DND-41 (cell line): ENCODE measurements around the gene MACROD2.

Source experiments
- ATAC-seq: fragments of 200-7000 bp; cut with Tn5 transposase; 3 replicates; pipeline ENCODE4 v1.9.1; 2021; ENCODE audit warnings: low read depth; ENCODE audit not compliant: insufficient read depth
- DNase-seq: peaks from one replicate; pipeline ENCODE4 v3.0.0-alpha.2; 2020
- H2AFZ ChIP-seq: 2 replicates; pipeline ENCODE4 v1.6.0; 2012; ENCODE audit warnings: low read depth, low read length
- H3K27ac ChIP-seq: 2 replicates; pipeline ENCODE4 v1.5.1; 2012; ENCODE audit warnings: low read length, inconsistent platforms
- H3K27me3 ChIP-seq: fragments of 200-600 bp; sonication (generic); 2 replicates; pipeline ENCODE4 v1.6.0; 2012; ENCODE audit warnings: low read length, mild to moderate bottlenecking, inconsistent platforms; ENCODE audit not compliant: insufficient read depth, poor library complexity
- H3K36me3 ChIP-seq: 2 replicates; pipeline ENCODE4 v1.5.1; 2012; ENCODE audit warnings: low read length, inconsistent platforms; ENCODE audit not compliant: insufficient read depth
- H3K4me1 ChIP-seq: 2 replicates; pipeline ENCODE4 v1.5.1; 2012; ENCODE audit warnings: mild to moderate bottlenecking, low read length; ENCODE audit not compliant: insufficient read depth
- H3K4me2 ChIP-seq: 2 replicates; pipeline ENCODE4 v1.6.0; 2012; ENCODE audit warnings: mild to moderate bottlenecking, moderate library complexity, low read length, inconsistent platforms; ENCODE audit not compliant: insufficient read depth
- H3K4me3 ChIP-seq, 2 experiments: fragments of 200-600 bp in 1 of 2; shearing (Covaris generic) in 1 of 2; 2 replicates each; pipeline ENCODE4 v1.5.1; 2012 to 2016; ENCODE audit warnings: inconsistent platforms in 2 of 2, low read length in 2 of 2, mild to moderate bottlenecking in 2 of 2, low read depth in 1 of 2, moderate library complexity in 1 of 2
- H3K79me2 ChIP-seq: 2 replicates; pipeline ENCODE4 v1.6.0; 2012; ENCODE audit warnings: low read length, inconsistent platforms; ENCODE audit not compliant: insufficient read depth
- H3K9ac ChIP-seq: 2 replicates; pipeline ENCODE4 v1.6.0; 2012; ENCODE audit warnings: low read depth, mild to moderate bottlenecking, inconsistent platforms, low read length, moderate library complexity
- H3K9me3 ChIP-seq: 2 replicates; pipeline ENCODE4 v1.5.1; 2012; ENCODE audit warnings: low read length, moderate library complexity, mild to moderate bottlenecking, inconsistent platforms; ENCODE audit not compliant: insufficient read depth, severe bottlenecking
- H4K20me1 ChIP-seq: 2 replicates; pipeline ENCODE4 v1.6.0; 2012; ENCODE audit warnings: low read length; ENCODE audit not compliant: insufficient read depth
- EZH2 ChIP-seq: IDR thresholded peaks from 3 replicates; pipeline ENCODE4 v1.6.1; 2012; ENCODE audit warnings: borderline replicate concordance, low read depth, mild to moderate bottlenecking, moderate library complexity, low read length, inconsistent platforms; ENCODE audit not compliant: severe bottlenecking
- TF ChIP-seq, protein P1 (sequence below): IDR thresholded peaks from 2 replicates; pipeline ENCODE4 v1.5.1; 2012; ENCODE audit warnings: borderline replicate concordance, low read length, moderate library complexity, mild to moderate bottlenecking; ENCODE audit not compliant: poor library complexity, severe bottlenecking; ENCODE audit errors: extremely low read depth

The MACROD2 gene

DNA sequence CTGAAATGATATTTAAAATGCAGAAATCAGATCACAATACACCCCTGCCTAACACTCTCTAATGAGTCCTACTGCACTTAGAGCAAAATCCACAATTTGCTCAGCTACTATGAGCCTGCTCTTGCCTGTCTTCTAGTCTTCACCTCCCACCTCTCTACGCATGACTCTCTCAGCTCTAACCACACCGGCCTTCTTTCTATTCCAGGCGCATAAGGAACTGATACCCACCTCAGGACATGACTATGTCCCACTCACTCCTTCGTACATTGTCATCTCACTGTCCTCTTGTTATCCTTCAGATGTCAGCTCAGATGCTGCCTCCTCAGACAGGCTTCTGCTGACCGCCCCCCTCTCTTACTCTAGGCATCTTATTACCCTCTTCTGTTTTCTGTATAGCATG is 543.1 kb downstream of the MACROD2 start:
- H2AFZ ChIP-seq, result no peak overlapping the region
- DNase-seq, result no peak
- no peak overlapping the region for H3K27ac ChIP-seq
- H4K20me1 ChIP-seq, result no peaks in the 10 kb centered on the region
- no peak overlapping the region for H3K4me2 ChIP-seq
- no peaks in the 10 kb centered on the region for H3K4me1 ChIP-seq
- ATAC-seq, result no peak
- H3K4me3 ChIP-seq, result no peak overlapping the region
- no peaks in the 10 kb centered on the region for H3K36me3 ChIP-seq
- H3K9me3 ChIP-seq, result no peaks in the 10 kb centered on the region
- no peak overlapping the region for H3K9ac ChIP-seq
- peaks cover 3% of the 10 kb centered on the region for H3K27me3 ChIP-seq
- TF ChIP-seq, protein P1, sequence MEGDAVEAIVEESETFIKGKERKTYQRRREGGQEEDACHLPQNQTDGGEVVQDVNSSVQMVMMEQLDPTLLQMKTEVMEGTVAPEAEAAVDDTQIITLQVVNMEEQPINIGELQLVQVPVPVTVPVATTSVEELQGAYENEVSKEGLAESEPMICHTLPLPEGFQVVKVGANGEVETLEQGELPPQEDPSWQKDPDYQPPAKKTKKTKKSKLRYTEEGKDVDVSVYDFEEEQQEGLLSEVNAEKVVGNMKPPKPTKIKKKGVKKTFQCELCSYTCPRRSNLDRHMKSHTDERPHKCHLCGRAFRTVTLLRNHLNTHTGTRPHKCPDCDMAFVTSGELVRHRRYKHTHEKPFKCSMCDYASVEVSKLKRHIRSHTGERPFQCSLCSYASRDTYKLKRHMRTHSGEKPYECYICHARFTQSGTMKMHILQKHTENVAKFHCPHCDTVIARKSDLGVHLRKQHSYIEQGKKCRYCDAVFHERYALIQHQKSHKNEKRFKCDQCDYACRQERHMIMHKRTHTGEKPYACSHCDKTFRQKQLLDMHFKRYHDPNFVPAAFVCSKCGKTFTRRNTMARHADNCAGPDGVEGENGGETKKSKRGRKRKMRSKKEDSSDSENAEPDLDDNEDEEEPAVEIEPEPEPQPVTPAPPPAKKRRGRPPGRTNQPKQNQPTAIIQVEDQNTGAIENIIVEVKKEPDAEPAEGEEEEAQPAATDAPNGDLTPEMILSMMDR, result no peak
- H3K79me2 ChIP-seq, result no peaks in the 10 kb centered on the region

DNA sequence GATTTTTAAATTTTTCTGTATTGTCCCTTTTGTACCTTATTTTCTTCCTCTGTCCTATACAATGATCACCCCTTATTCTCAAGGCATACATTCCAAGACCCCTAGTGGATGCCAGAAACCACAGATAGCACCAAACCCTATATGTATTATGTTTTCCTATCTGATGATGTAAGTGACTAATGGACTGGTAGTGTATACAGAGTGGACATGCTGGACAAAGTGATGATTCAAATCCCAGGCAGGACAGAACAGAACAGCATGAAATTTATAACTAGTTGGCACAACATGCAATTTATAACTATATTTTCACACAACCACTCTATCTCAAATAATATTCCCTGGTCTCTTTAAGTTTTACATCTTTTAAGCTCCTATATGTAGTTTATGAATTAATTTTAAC is 547.7 kb downstream of the MACROD2 start:
- Histone ChIP-seq H3K27ac (no peak overlapping the region), H3K36me3 (no peaks in the 10 kb centered on the region), H4K20me1 (no peaks in the 10 kb centered on the region), H3K4me2 (no peak overlapping the region), H3K9me3 (no peaks in the 10 kb centered on the region), H3K9ac (no peak overlapping the region), H3K4me3 (no peak overlapping the region), H3K4me1 (no peaks in the 10 kb centered on the region), H3K79me2 (no peaks in the 10 kb centered on the region), H2AFZ (no peak overlapping the region), H3K27me3 (peaks cover 7% of the 10 kb centered on the region)
- DNase-seq (no peak), ATAC-seq (no peak)
- TF ChIP-seq EZH2, result no peak
- TF ChIP-seq, protein P1, result no peak

DNA sequence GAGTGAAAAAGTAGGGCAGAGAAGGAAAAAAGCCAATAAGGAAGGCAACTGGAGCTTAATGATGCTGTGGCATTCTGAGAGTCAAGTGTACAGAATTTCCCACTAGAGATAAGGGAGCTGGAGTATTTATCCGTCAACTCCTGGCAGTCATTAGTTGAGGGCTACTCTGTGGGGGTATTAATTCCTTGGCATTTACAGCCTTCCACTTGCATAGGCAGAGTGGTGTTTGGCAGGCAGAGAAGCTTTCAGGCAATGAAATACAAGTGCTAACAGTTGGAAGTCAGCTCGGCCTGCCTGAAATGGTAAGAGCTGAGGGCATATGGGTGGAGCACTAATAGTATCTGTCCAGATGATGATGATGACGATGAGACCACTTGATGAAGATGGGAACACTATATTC is 549.4 kb downstream of the MACROD2 start:
- Histone ChIP-seq H3K4me3 (no peak overlapping the region), H3K36me3 (no peaks in the 10 kb centered on the region), H3K4me1 (no peaks in the 10 kb centered on the region), H4K20me1 (no peaks in the 10 kb centered on the region), H3K4me2 (no peak overlapping the region), H3K27me3 (peaks cover 7% of the 10 kb centered on the region), H3K9me3 (no peaks in the 10 kb centered on the region), H2AFZ (no peak overlapping the region), H3K9ac (no peak overlapping the region), H3K27ac (no peak overlapping the region), H3K79me2 (no peaks in the 10 kb centered on the region)
- DNase-seq (no peak), ATAC-seq (no peak)
- TF ChIP-seq, protein P1, result no peak
- no peak for TF ChIP-seq EZH2

DNA sequence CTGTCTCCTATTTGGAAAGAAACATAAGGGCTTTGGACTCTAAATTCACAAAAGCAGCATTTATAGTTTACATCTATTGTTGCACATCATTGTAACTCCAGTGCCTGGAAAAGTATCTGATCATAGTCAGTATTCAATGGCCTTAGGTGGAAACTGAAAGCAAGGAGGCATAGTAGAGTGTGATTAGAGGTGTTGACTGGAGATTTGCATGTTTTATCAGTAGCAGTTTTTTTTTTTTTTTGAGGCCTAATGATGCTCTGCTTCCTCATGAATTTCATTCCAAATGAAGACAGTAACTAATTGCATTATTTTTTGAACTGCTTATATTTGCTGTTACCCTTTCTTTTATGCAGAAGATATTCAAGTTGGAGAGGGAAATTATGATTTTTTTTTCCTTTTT is 555.3 kb downstream of the MACROD2 start:
- Histone ChIP-seq H3K9ac (no peak overlapping the region), H2AFZ (no peak overlapping the region), H4K20me1 (no peaks in the 10 kb centered on the region), H3K27me3 (no peaks in the 10 kb centered on the region), H3K36me3 (no peaks in the 10 kb centered on the region), H3K4me2 (no peak overlapping the region), H3K4me1 (no peaks in the 10 kb centered on the region), H3K9me3 (no peaks in the 10 kb centered on the region), H3K4me3 (no peak overlapping the region), H3K79me2 (no peaks in the 10 kb centered on the region), H3K27ac (no peak overlapping the region)
- TF ChIP-seq, protein P1, result no peak
- no peak for TF ChIP-seq EZH2
- ATAC-seq, result no peak
- DNase-seq, result no peak
